Endothelial cell of umbilical vein (primary cell): ENCODE data around the gene EPC2. TPM values are rescaled to one million over a fixed set of nuclear protein-coding genes. Genes with fewer than 3 reads are reported as not detected.

Source experiments
- BruUV-seq: library from RNA; stranded (reverse); fragments of 400-500 nt; replicated peaks from 2 replicates; lab custom pipeline; 2021; lab: Mats Ljungman, UMichigan
- CTCF ChIA-PET: fragments of 300-600, 350-600 bp; sonication (Branson Sonifier 250); formaldehyde crosslinking; loops from one replicate; lab custom pipeline; 2021; ENCODE audit warnings: antibody characterized with exemption, inconsistent platforms; lab: Charles Lee
- POLR2A ChIA-PET: fragments of 300-600, 350-600 bp; sonication (Branson Sonifier 250); formaldehyde crosslinking; loops from one replicate; lab custom pipeline; 2021; ENCODE audit warnings: antibody characterized with exemption, inconsistent platforms; lab: Charles Lee
- DNase-seq: peaks from one replicate; pipeline ENCODE4 v3.0.0-alpha.2; 2011; ENCODE audit warnings: low read depth, low spot score
- FAIRE-seq: peaks from 2 replicates; lab custom pipeline; 2011; peaks lifted over from hg19 to GRCh38; lab: Jason Lieb, UNC
- H2AFZ ChIP-seq: 2 replicates; pipeline ENCODE4 v1.6.0; 2012; ENCODE audit warnings: low read depth, low read length, control low read depth, inconsistent platforms
- H3K27ac ChIP-seq: 2 replicates; pipeline ENCODE4 v1.5.1; 2011; ENCODE audit warnings: low read depth, mild to moderate bottlenecking, control low read depth, low read length, moderate library complexity; ENCODE audit not compliant: insufficient read depth
- H3K27me3 ChIP-seq, 2 experiments: 2 replicates each; pipeline versions ENCODE4 v1.6.0 to v1.6.1; 2011; ENCODE audit warnings: low read length in 2 of 2, mixed read lengths in 1 of 2; ENCODE audit not compliant: control insufficient read depth in 2 of 2, insufficient read depth in 2 of 2
- H3K36me3 ChIP-seq, 2 experiments: 2 replicates in 1 of 2; 3 replicates in 1 of 2; pipeline ENCODE4 v1.5.1; 2011; ENCODE audit warnings: low read length in 2 of 2, mild to moderate bottlenecking in 1 of 2, moderate library complexity in 1 of 2; ENCODE audit not compliant: control insufficient read depth in 2 of 2, insufficient read depth in 2 of 2; ENCODE audit errors: extremely low read depth in 1 of 2
- H3K4me1 ChIP-seq: 3 replicates; pipeline ENCODE4 v1.5.1; 2011; ENCODE audit warnings: mild to moderate bottlenecking, low read length; ENCODE audit not compliant: control insufficient read depth, insufficient read depth; ENCODE audit errors: extremely low read depth
- H3K4me2 ChIP-seq: 2 replicates; pipeline ENCODE4 v1.6.1; 2011; ENCODE audit warnings: low read length, control low read depth, mixed read lengths; ENCODE audit not compliant: insufficient read depth
- H3K4me3 ChIP-seq, 3 experiments: fragments of 200-600 bp in 1 of 3; sonication (generic), shearing (Covaris generic) in 1 of 3; replicated peaks in 1 of 3; 2 replicates each; pipeline ENCODE4 v1.5.1; 2011 to 2016; ENCODE audit warnings: control low read depth in 3 of 3, low read length in 3 of 3, mild to moderate bottlenecking in 2 of 3, inconsistent platforms in 1 of 3, low read depth in 1 of 3, moderate library complexity in 1 of 3; ENCODE audit not compliant: insufficient read depth in 1 of 3
- H3K79me2 ChIP-seq: 2 replicates; pipeline ENCODE4 v1.6.0; 2012; ENCODE audit warnings: low read length, inconsistent platforms; ENCODE audit not compliant: control insufficient read depth, insufficient read depth
- H3K9ac ChIP-seq: replicated peaks from 2 replicates; pipeline ENCODE3; 2011; ENCODE audit warnings: low read length, control low read depth; ENCODE audit not compliant: insufficient read depth; ENCODE audit errors: extremely low read depth
- H3K9me1 ChIP-seq: replicated peaks from 3 replicates; pipeline ENCODE4 v1.6.0; 2011; ENCODE audit warnings: mild to moderate bottlenecking, low read length; ENCODE audit not compliant: control insufficient read depth, insufficient read depth; ENCODE audit errors: extremely low read depth
- H3K9me3 ChIP-seq: replicated peaks from 2 replicates; pipeline ENCODE4 v1.5.1; 2012; ENCODE audit warnings: low read length, inconsistent platforms; ENCODE audit not compliant: control insufficient read depth, insufficient read depth
- H4K20me1 ChIP-seq: replicated peaks from 2 replicates; pipeline ENCODE3; 2011; ENCODE audit warnings: mild to moderate bottlenecking, low read length; ENCODE audit not compliant: control insufficient read depth, insufficient read depth; ENCODE audit errors: extremely low read depth
- CTCF ChIP-seq, 2 donors: IDR thresholded peaks; 1 replicate in 1 of 2; 2 replicates in 1 of 2; pipeline ENCODE4 v1.5.1; 2011; ENCODE audit warnings: low read length in 2 of 2, mild to moderate bottlenecking in 2 of 2, moderate library complexity in 2 of 2, control low read depth in 1 of 2, inconsistent platforms in 1 of 2, low read depth in 1 of 2; ENCODE audit not compliant: insufficient read depth in 1 of 2; ENCODE audit errors: extremely low read depth in 1 of 2
- EZH2 ChIP-seq: IDR thresholded peaks from 2 replicates; pipeline ENCODE4 v1.6.1; 2012; ENCODE audit warnings: borderline replicate concordance, low read depth, mild to moderate bottlenecking, moderate library complexity, low read length, inconsistent platforms; ENCODE audit not compliant: severe bottlenecking
- GATA2 ChIP-seq: IDR thresholded peaks from 2 replicates; pipeline ENCODE4 v1.7.0; 2011; ENCODE audit warnings: low read depth, mild to moderate bottlenecking, moderate library complexity, mixed read lengths, low read length; ENCODE audit not compliant: insufficient read length, insufficient read depth
- JUN ChIP-seq: IDR thresholded peaks from 2 replicates; pipeline ENCODE4 v1.6.1; 2011; ENCODE audit warnings: borderline replicate concordance, low read depth; ENCODE audit not compliant: insufficient read length, insufficient read depth
- MYC ChIP-seq: IDR thresholded peaks from one replicate; pipeline ENCODE4 v1.6.1; 2011; ENCODE audit warnings: mild to moderate bottlenecking, low read depth, low read length
- POLR2A ChIP-seq: IDR thresholded peaks from 2 replicates; pipeline ENCODE4 v1.6.1; 2012; ENCODE audit warnings: low read depth, mild to moderate bottlenecking, control low read depth, low read length
- POLR2AphosphoS5 ChIP-seq: IDR thresholded peaks from 2 replicates; pipeline ENCODE4 v1.6.1; 2012; ENCODE audit warnings: low read depth, mild to moderate bottlenecking, control low read depth, low read length, moderate library complexity; ENCODE audit not compliant: insufficient read depth
- dilution Hi-C: fragments of 300-500 bp; cut with MboI; formaldehyde crosslinking; loops from one replicate; pipeline ENCODE4 v1.15.0; 2019; ENCODE audit warnings: low sequenced_read_pairs; ENCODE audit not compliant: extremely low pct_ligation_motif_present
- intact Hi-C: fragments of 100-400 bp; cut with micrococcal nuclease; formaldehyde crosslinking; loops from one replicate; pipeline ENCODE4 v1.10.0; 2022
- polyA plus RNA-seq, 4 experiments: library from polyadenylated mRNA; depleted of rRNA in 3 of 4; stranded (reverse) in 3 of 4; unstranded in 1 of 4; fragments of >200 nt; gene quantifications; 2 replicates each; pipeline versions ENCODE4 v1.2.1 to v1.2.3, GENCODE V29; 2011 to 2012; ENCODE audit warnings: missing spikeins in 1 of 4
- total RNA-seq: library from RNA; stranded (reverse); gene quantifications from 2 replicates; pipeline ENCODE4 v1.2.3, GENCODE V29; 2021
- TF ChIP-seq, protein P1 (sequence below): IDR thresholded peaks from 2 replicates; pipeline ENCODE4 v1.6.1; 2011; ENCODE audit not compliant: insufficient read depth, insufficient read length

Gene EPC2
- total and polyA plus RNA-seq, 2 donors (not counting 3 experiments of a cell fraction or from before 2014, with no cell fraction given), result 15.1 to 25.2 TPM

DNA sequence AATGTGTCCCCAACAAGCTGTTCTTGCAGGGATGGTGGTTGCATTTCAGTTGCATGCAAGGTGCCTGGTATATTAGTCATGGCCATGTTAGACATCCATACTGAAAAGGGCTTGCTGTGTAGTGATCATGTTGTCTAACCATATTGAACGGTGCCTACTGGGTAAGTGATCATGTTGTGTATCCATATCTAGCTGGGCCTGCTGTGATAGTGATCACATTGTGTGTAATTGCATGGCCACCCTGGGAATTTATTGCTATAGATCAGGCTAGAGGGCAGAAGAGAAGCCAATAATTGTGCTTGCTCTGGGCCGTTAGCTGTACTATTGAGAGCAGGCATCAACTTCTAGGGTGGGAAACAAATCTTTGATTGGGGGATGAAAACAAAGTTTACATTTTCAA is 9.8 kb upstream of the EPC2 start:
- H3K36me3 ChIP-seq, result no peaks in the 10 kb centered on the region
- no peak overlapping the region for H3K4me3 ChIP-seq
- intact Hi-C loops, result no loop called here
- no peaks in the 10 kb centered on the region for H4K20me1 ChIP-seq
- ChIA-PET POLR2A (no interaction called here), CTCF (interaction anchor here (1.1 kb wide), 1 partner anchor 8 kb away, joined by 3 read pairs; no protein-coding TSS in a partner anchor)
- no peaks in the 10 kb centered on the region for H3K4me1 ChIP-seq
- no peak for TF ChIP-seq POLR2AphosphoS5
- TF ChIP-seq JUN, result no peak
- no peak for TF ChIP-seq MYC
- no peak for TF ChIP-seq CTCF (IDR thresholded peaks at IDR 0.05; ENCODE audit: extremely low read depth in 1 of 2, insufficient read depth in 1 of 2, low read depth in 1 of 2, low read length in 2 of 2)
- no peak for TF ChIP-seq POLR2A
- TF ChIP-seq GATA2, result no peak
- TF ChIP-seq EZH2, result no peak
- TF ChIP-seq, protein P1, sequence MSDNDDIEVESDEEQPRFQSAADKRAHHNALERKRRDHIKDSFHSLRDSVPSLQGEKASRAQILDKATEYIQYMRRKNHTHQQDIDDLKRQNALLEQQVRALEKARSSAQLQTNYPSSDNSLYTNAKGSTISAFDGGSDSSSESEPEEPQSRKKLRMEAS, result no peak
- H2AFZ ChIP-seq, result no peak overlapping the region
- H3K27ac ChIP-seq, result no peak overlapping the region
- no peak for FAIRE-seq
- dilution Hi-C loops, result no loop called here
- BruUV-seq, result no TSS peak
- peaks cover 2 to 5% of the 10 kb centered on the region in 2 experiments for H3K27me3 ChIP-seq
- H3K4me2 ChIP-seq, result no peak overlapping the region
- no peak for DNase-seq
- H3K9ac ChIP-seq, result no peak overlapping the region
- no peaks in the 10 kb centered on the region for H3K79me2 ChIP-seq
- H3K9me1 ChIP-seq, result no peaks in the 10 kb centered on the region
- H3K9me3 ChIP-seq, result no peaks in the 10 kb centered on the region
